COR-L47 (cell line): ENCODE results near the gene ANKS3.
"Not testable (repeated sequence)": the region's sequence is repeated elsewhere in the genome, so short reads cannot be mapped to it uniquely, and the experiment has no call there.

Experiments used
- DNase-seq: peaks from one replicate; lab custom pipeline; 2025; lab: John Stamatoyannopoulos, UW

The ANKS3 gene

GRCh38 chr16:4753227-4753626 lies 19.2 kb upstream of the ANKS3 start:
- DNase-seq = no peak

GRCh38 chr16:4752351-4753100 lies 18.5 kb upstream of the ANKS3 start:
- DNase-seq = no peak

- DNase-seq = no peak
Measured at GRCh38 chr16:4750896-4751295, 16.8 kb upstream of the ANKS3 start.

GRCh38 chr16:4749700-4750257 lies 15.7 kb upstream of the ANKS3 start:
- no peak for DNase-seq

GRCh38 chr16:4748682-4749411 lies 14.8 kb upstream of the ANKS3 start:
- DNase-seq = no peak

GRCh38 chr16:4747906-4748681 lies 14.0 kb upstream of the ANKS3 start:
- no peak for DNase-seq

- DNase-seq = no peak
Measured at GRCh38 chr16:4746991-4747574, 13.0 kb upstream of the ANKS3 start.

- DNase-seq = no peak
Measured at GRCh38 chr16:4746215-4746614, 12.1 kb upstream of the ANKS3 start.

- DNase-seq = no peak
Measured at GRCh38 chr16:4745274-4745569, 11.2 kb upstream of the ANKS3 start.

- no peak for DNase-seq
Measured at GRCh38 chr16:4744555-4745273, 10.6 kb upstream of the ANKS3 start.

- DNase-seq = no peak
Measured at GRCh38 chr16:4743226-4743878, 9.3 kb upstream of the ANKS3 start.

- not testable (repeated sequence) for DNase-seq
Measured at GRCh38 chr16:4738370-4738769, 4.3 kb upstream of the ANKS3 start.

GRCh38 chr16:4737545-4737944 lies 3.5 kb upstream of the ANKS3 start:
- no peak for DNase-seq

- DNase-seq = no peak
Measured at GRCh38 chr16:4736546-4736945, 2.5 kb upstream of the ANKS3 start.

- peak; percentile 82 for DNase-seq
Measured at GRCh38 chr16:4734730-4735535, 862 bp upstream of the ANKS3 start.

- no peak for DNase-seq
Measured at GRCh38 chr16:4733747-4734062, 366 bp downstream of the ANKS3 start.

- DNase-seq = no peak
Measured at GRCh38 chr16:4733211-4733742, 794 bp downstream of the ANKS3 start.

GRCh38 chr16:4729876-4730275 lies 4.2 kb downstream of the ANKS3 start:
- DNase-seq = no peak

- DNase-seq = no peak
Measured at GRCh38 chr16:4728676-4729075, 5.4 kb downstream of the ANKS3 start.

- no peak for DNase-seq
Measured at GRCh38 chr16:4726616-4727015, 7.5 kb downstream of the ANKS3 start.
